B cell (primary cell): Measurements from ENCODE around the gene NOL3. TPM values are rescaled to one million over a fixed set of nuclear protein-coding genes. Genes with fewer than 3 reads are reported as not detected.
A peak's percentile ranks its signal among the peaks of the same experiment; 100 is the strongest.

Experiments
- ATAC-seq: fragments of 200-7000 bp; cut with Tn5 transposase; one replicate; pipeline ENCODE4 v1.10.0; 2021; ENCODE audit warnings: low read depth, mild to moderate bottlenecking, moderate number of reproducible peaks, moderate library complexity
- CTCF ChIA-PET: fragments of 350-600 bp; sonication (Branson Sonifier 250); formaldehyde crosslinking; loops from one replicate; lab custom pipeline; 2021; ENCODE audit warnings: antibody characterized with exemption, inconsistent platforms; lab: Charles Lee
- POLR2A ChIA-PET: fragments of 350-600 bp; sonication (Branson Sonifier 250); formaldehyde crosslinking; loops from one replicate; lab custom pipeline; 2021; ENCODE audit warnings: antibody characterized with exemption; lab: Charles Lee
- DNase-seq: peaks from one replicate; pipeline ENCODE4 v3.0.0; 2013
- H2AFZ ChIP-seq: 2 replicates; pipeline ENCODE4 v1.6.1; 2012; ENCODE audit warnings: mild to moderate bottlenecking, low read depth, low read length; ENCODE audit not compliant: insufficient read depth, poor library complexity, severe bottlenecking
- H3K27ac ChIP-seq, 2 donors: 1 replicate in 1 of 2; 2 replicates in 1 of 2; pipeline ENCODE4 v1.5.1; 2012 to 2013; ENCODE audit warnings: low read length in 2 of 2, mild to moderate bottlenecking in 2 of 2, moderate library complexity in 1 of 2
- H3K27me3 ChIP-seq, 4 experiments: fragments of 200-600 bp in 1 of 4; sonication (generic) in 1 of 4; replicated peaks in 1 of 4; 1 replicate in 2 of 4; 2 replicates in 2 of 4; pipeline versions ENCODE4 v1.6.1 to v1.7.0; 2013 to 2016; ENCODE audit warnings: low read length in 3 of 4, mild to moderate bottlenecking in 2 of 4, mixed read lengths in 1 of 4, moderate library complexity in 1 of 4; ENCODE audit not compliant: insufficient read depth in 4 of 4, control insufficient read depth in 3 of 4; ENCODE audit errors: control extremely low read depth in 1 of 4
- H3K36me3 ChIP-seq, 2 experiments: replicated peaks in 1 of 2; 1 replicate in 1 of 2; 2 replicates in 1 of 2; pipeline versions ENCODE4 v1.6.1 to v1.7.1; 2013; ENCODE audit warnings: low read length in 1 of 2; ENCODE audit not compliant: insufficient read depth in 2 of 2, control insufficient read depth in 1 of 2; ENCODE audit errors: control extremely low read depth in 1 of 2, extremely low read depth in 1 of 2
- H3K4me1 ChIP-seq, 2 donors: fragments of 200-600 bp in 1 of 2; sonication (generic) in 1 of 2; 1 replicate in 1 of 2; 2 replicates in 1 of 2; pipeline versions ENCODE4 v1.5.1 to v1.6.1; 2013 to 2017; ENCODE audit warnings: low read length in 2 of 2; ENCODE audit not compliant: control insufficient read depth in 2 of 2, insufficient read depth in 2 of 2
- H3K4me2 ChIP-seq: replicated peaks from 2 replicates; pipeline ENCODE3; 2012; ENCODE audit warnings: mild to moderate bottlenecking, low read depth, low read length; ENCODE audit not compliant: poor library complexity, severe bottlenecking
- H3K4me3 ChIP-seq, 5 experiments: fragments of 200-600 bp in 1 of 5; sonication (generic) in 1 of 5; 1 replicate in 3 of 5; 2 replicates in 2 of 5; pipeline versions ENCODE4 v1.5.1 to v1.7.0; 2011 to 2016; ENCODE audit warnings: low read length in 4 of 5, mild to moderate bottlenecking in 4 of 5, low read depth in 2 of 5, control low read depth in 1 of 5, moderate library complexity in 1 of 5; ENCODE audit not compliant: insufficient read depth in 1 of 5; ENCODE audit errors: control extremely low read depth in 1 of 5, extremely low read depth in 1 of 5
- H3K79me2 ChIP-seq: fragments of 200-600 bp; sonication (generic); one replicate; pipeline ENCODE4 v1.6.0; 2016; ENCODE audit warnings: low read length; ENCODE audit not compliant: control insufficient read depth, insufficient read depth
- H3K9ac ChIP-seq: fragments of 200-600 bp; sonication (generic); 2 replicates; pipeline ENCODE4 v1.6.1; 2017; ENCODE audit warnings: mild to moderate bottlenecking, low read length, moderate library complexity
- H3K9me3 ChIP-seq, 3 donors: one replicate each; pipeline versions ENCODE4 v1.6.1 to v1.7.1; 2013; ENCODE audit warnings: low read length in 2 of 3; ENCODE audit not compliant: control insufficient read depth in 2 of 3, insufficient read depth in 1 of 3; ENCODE audit errors: control extremely low read depth in 1 of 3
- H4K20me1 ChIP-seq: 2 replicates; pipeline ENCODE4 v1.6.0; 2012; ENCODE audit warnings: mild to moderate bottlenecking, low read length; ENCODE audit not compliant: insufficient read depth, control insufficient read depth, poor library complexity, severe bottlenecking
- H3K27ac Mint-ChIP-seq: one replicate; pipeline ENCODE4 v1.8.0; 2021; ENCODE audit warnings: mixed read lengths
- H3K27me3 Mint-ChIP-seq: one replicate; pipeline ENCODE4 v1.8.0; 2021; ENCODE audit warnings: mixed read lengths
- H3K4me1 Mint-ChIP-seq: one replicate; pipeline ENCODE4 v1.8.0; 2021; ENCODE audit warnings: mixed read lengths
- H3K4me3 Mint-ChIP-seq: one replicate; pipeline ENCODE4 v1.8.0; 2021; ENCODE audit warnings: mixed read lengths
- H3K9me3 Mint-ChIP-seq: one replicate; pipeline ENCODE4 v1.8.0; 2022; ENCODE audit warnings: mixed read lengths; ENCODE audit not compliant: insufficient read depth
- EZH2 ChIP-seq: IDR thresholded peaks from 2 replicates; pipeline ENCODE4 v1.6.1; 2012; ENCODE audit warnings: borderline replicate concordance, low read depth, mild to moderate bottlenecking, moderate library complexity, low read length; ENCODE audit not compliant: insufficient read depth, poor library complexity, severe bottlenecking
- WGBS: methylation state at CpG from one replicate; pipeline ENCODE4 v1.1.5; 2013; ENCODE audit warnings: missing lambda C conversion rate; ENCODE audit not compliant: insufficient coverage; 5-methylcytosine and 5-hydroxymethylcytosine counted together
- intact Hi-C: fragments of 100-400 bp; cut with micrococcal nuclease; formaldehyde crosslinking; loops from one replicate; pipeline ENCODE4 v1.10.0; 2022
- polyA plus RNA-seq: library from polyadenylated mRNA; depleted of rRNA; stranded (reverse); fragments of >200 nt; gene quantifications from 2 replicates; pipeline ENCODE4 v1.2.3, GENCODE V29; 2012
- total RNA-seq, 2 donors: library from RNA; stranded (reverse); fragments of 120-200 nt in 1 of 2; gene quantifications; 1 replicate in 1 of 2; 2 replicates in 1 of 2; pipeline versions ENCODE4 v1.2.3 to v1.2.4, GENCODE V29; 2013 to 2022
- TF ChIP-seq, protein P1 (sequence below): fragments of 200-600 bp; IDR thresholded peaks from one replicate; pipeline ENCODE4 v1.8.0; 2022; ENCODE audit warnings: antibody characterized with exemption, mild to moderate bottlenecking

NOL3 gene
- total and polyA plus RNA-seq, 2 donors (not counting 1 experiment from before 2014, with no cell fraction given), result 0.60 to 0.96 TPM

DNA sequence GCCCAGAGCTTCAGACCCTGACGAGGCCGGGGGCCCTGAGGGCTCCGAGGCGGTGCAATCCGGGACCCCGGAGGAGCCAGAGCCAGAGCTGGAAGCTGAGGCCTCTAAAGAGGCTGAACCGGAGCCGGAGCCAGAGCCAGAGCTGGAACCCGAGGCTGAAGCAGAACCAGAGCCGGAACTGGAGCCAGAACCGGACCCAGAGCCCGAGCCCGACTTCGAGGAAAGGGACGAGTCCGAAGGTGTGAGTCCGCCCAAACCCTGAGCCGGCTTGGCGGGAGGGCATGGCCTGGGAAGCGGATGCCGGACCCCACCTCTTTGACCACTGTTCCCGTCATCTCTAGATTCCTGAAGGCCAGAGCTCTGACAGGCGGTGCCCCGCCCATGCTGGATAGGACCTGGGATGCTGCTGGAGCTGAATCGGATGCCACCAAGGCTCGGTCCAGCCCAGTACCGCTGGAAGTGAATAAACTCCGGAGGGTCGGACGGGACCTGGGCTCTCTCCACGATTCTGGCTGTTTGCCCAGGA lies 4.4 kb downstream of the NOL3 start:
- H3K9ac ChIP-seq, result peak overlapping the region; percentile 63
- H3K36me3 ChIP-seq, result no peaks in the 10 kb centered on the region
- no peaks in the 10 kb centered on the region for H3K9me3 Mint-ChIP-seq
- intact Hi-C loops, result no loop called here
- peak overlapping the region; percentile 50 for H2AFZ ChIP-seq
- H3K9me3 ChIP-seq, result peaks cover 0 to 18% (median 0%) of the 10 kb centered on the region in 3 donors
- H3K4me1 ChIP-seq, result peaks cover 43 to 44% of the 10 kb centered on the region in 2 donors
- ChIA-PET POLR2A (no interaction called here), CTCF (interaction anchor here (0.7 to 3.6 kb wide), 6 partner anchors 12 to 52 kb away, joined by 3 to 15 read pairs (median 4); partner anchors contain the start of genes FBXL8, TMEM208 and TRADD)
- H4K20me1 ChIP-seq, result peaks cover 4% of the 10 kb centered on the region
- DNase-seq (no peak), ATAC-seq (no peak)
- TF ChIP-seq EZH2, result no peak
- TF ChIP-seq, protein P1, sequence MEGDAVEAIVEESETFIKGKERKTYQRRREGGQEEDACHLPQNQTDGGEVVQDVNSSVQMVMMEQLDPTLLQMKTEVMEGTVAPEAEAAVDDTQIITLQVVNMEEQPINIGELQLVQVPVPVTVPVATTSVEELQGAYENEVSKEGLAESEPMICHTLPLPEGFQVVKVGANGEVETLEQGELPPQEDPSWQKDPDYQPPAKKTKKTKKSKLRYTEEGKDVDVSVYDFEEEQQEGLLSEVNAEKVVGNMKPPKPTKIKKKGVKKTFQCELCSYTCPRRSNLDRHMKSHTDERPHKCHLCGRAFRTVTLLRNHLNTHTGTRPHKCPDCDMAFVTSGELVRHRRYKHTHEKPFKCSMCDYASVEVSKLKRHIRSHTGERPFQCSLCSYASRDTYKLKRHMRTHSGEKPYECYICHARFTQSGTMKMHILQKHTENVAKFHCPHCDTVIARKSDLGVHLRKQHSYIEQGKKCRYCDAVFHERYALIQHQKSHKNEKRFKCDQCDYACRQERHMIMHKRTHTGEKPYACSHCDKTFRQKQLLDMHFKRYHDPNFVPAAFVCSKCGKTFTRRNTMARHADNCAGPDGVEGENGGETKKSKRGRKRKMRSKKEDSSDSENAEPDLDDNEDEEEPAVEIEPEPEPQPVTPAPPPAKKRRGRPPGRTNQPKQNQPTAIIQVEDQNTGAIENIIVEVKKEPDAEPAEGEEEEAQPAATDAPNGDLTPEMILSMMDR, result no peak
- no peak overlapping the region for H3K27ac ChIP-seq
- H3K27me3 Mint-ChIP-seq, result peaks cover 58% of the 10 kb centered on the region
- H3K79me2 ChIP-seq, result no peaks in the 10 kb centered on the region
- H3K4me3 ChIP-seq, result peak overlapping the region in 4 of 5 experiments; percentile 25 to 59 (median 48)
- H3K4me1 Mint-ChIP-seq, result peaks cover 36% of the 10 kb centered on the region
- peak overlapping the region; percentile 98 for H3K4me2 ChIP-seq
- H3K27me3 ChIP-seq, result peaks cover 0 to 86% (median 48%) of the 10 kb centered on the region in 4 experiments
- H3K27ac Mint-ChIP-seq, result no peak overlapping the region
- H3K4me3 Mint-ChIP-seq, result peak overlapping the region; percentile 87
- whole genome bisulfite sequencing, result 36% methylated on average over 29 of the region's 31 CpGs

DNA sequence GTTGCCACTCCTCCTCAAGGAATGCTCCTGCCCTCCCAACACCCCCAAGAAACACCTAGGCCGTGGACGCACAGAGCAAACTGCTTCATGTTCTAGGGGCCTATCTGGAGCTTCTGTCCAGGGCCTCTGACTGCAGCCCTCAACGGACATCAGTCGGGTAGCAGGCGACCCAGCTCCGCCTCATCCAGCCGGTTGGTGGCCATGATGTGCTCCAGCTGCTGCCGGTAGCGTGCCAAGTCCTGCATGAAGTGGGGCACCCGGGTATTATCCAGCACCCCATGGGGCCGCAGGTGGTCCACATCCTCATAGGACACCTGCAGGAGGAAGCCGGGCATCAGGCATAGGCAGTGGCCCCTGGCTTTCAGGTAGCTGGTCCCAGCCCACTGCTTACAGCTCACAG lies 6.3 kb downstream of the NOL3 start:
- CTCF ChIA-PET, result interaction anchor here (1.2 to 3.6 kb wide), 5 partner anchors 9 to 159 kb away, joined by 3 to 15 read pairs (median 4); partner anchors contain the start of genes FBXL8 and TRADD
- WGBS, result 96% methylated on average over 12 of the region's 12 CpGs

More for the DNA sequence above, 6.3 kb downstream of the NOL3 start:
- Mint-ChIP-seq H3K4me3 (peak overlapping the region; percentile 80), H3K27me3 (peaks cover 43% of the 10 kb centered on the region), H3K4me1 (peaks cover 25% of the 10 kb centered on the region), H3K27ac (no peak overlapping the region), H3K9me3 (no peaks in the 10 kb centered on the region)
- Histone ChIP-seq H3K9ac (no peak overlapping the region), H3K4me2 (no peak overlapping the region), H3K27ac (no peak overlapping the region), H3K27me3 (peaks cover 0 to 73% (median 32%) of the 10 kb centered on the region in 4 experiments), H3K4me1 (peaks cover 30 to 31% of the 10 kb centered on the region in 2 donors), H3K36me3 (no peaks in the 10 kb centered on the region), H2AFZ (no peak overlapping the region), H3K9me3 (peaks cover 0 to 10% (median 0%) of the 10 kb centered on the region in 3 donors), H3K4me3 (no peak overlapping the region), H3K79me2 (no peaks in the 10 kb centered on the region), H4K20me1 (peaks cover 4% of the 10 kb centered on the region)
- DNase-seq (no peak), ATAC-seq (no peak)
- intact Hi-C loops, result no loop called here
- POLR2A ChIA-PET, result interaction anchor here (0.7 kb wide), 1 partner anchor 14 kb away, joined by 4 read pairs; no protein-coding TSS in a partner anchor
- TF ChIP-seq, protein P1, result no peak
- no peak for TF ChIP-seq EZH2
